HG03039 (cell line): ENCODE measurements around the gene PCGF1.

Experiments
- ATAC-seq: cut with Tn5 transposase; IDR thresholded peaks from one replicate; pipeline ENCODE4 v1.9.1; 2021; ENCODE audit warnings: mild to moderate bottlenecking, moderate library complexity; ENCODE audit not compliant: unreplicated experiment

The PCGF1 gene

DNA sequence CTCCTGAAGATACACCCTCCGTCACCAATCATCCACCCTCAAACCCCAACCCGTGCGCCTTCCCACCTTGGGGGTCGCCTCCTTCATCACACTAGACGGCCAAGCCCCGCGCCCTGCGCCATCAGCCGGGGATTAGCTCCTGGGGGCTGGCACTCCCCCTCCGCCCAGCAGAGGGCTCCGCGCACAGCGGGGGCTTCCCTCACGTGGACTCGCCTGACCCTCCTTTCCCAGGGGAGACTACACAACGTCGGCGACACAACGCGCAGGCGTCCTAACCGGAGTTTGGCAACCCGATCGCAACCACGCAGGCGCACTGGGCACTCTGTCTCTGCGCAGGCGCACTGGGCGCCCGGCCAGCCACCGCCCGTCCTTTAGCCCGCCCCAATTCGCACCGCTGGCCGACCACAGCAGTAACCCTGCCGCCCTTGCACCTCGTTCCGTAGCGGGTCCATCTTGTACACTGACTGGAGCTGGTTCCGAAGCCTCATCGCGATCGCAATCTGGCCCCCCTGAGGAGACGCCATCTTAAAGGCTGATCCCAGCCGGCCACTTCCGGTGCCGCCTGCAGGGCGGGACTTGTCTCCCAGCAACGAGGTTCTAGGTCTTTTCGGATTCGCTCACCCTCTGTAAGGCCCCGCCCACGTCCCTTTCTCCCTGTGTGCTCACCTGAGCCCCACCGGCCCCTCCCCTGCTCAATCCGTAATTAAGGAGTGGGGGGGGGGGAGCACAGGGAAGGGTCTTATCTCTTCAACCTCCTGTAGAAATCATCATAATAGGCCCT is at the start of gene PCGF1:
Gene PCGF1, minus strand, starts transcription at position 551 of the 781 bp plus-strand sequence. Its CDS starts 27 bp downstream, at position 524.
- ATAC-seq, result peak; percentile 86

DNA sequence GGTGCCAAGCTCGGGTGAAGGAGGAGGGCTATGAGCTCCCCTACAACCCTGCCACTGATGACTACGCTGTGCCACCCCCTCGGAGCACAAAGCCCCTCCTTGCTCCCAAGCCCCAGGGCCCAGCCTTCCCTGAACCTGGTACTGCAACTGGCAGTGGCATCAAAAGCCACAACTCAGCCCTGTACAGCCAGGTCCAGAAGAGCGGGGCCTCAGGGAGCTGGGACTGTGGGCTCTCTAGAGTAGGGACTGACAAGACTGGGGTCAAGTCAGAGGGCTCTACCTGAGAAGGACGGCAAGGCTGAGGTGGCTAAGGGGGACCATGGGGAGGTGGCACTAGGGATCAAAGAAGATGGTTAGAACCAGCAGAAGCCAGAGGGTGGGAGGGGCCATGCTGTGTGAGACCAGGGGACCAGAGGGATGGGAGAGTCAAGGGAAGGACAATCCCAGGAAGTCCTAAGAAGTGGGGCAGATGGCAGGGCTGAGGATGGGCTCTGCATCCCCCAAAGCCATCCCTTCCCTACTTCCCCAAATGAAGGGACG is 49.4 kb upstream of the PCGF1 start:
- no peak for ATAC-seq

DNA sequence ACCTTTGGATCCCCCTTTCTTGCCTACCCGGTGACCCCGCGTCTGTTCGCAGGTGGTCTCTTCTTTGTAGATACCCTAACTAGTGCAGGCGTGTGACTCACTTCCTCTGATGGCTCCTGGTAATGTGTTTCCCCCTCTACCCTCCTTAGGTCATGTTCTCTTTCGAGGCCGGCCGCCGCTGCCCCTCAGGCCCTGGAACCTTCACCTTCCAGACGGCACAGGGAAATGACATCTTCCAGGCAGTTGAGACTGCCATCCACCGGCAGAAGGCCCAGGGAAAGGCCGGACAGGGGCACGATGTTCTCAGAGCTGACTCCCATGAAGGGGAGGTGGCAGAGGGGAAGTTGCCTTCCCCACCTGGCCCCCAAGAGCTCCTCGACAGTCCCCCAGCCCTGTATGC is 48.7 kb upstream of the PCGF1 start:
- no peak for ATAC-seq

DNA sequence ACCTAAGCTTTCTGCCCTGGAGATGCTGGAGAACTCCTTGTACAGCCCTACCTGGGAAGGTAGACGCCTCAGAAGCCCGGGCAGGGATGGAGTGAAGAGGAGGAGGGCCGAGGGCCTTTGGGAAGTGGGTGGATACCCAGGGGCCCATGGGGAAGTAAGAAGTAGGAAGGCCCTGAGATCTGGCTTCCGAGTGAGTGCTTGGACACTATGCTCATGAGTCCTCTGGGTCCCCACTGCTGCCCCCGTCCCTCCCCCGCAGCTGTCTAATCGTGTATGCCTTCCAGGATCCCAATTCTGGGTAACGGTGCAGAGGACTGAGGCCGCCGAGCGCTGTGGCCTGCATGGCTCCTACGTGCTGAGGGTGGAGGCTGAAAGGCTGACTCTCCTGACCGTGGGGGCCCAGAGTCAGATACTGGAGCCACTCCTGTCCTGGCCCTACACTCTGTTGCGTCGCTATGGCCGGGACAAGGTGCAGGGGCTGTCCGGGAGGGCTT is 48.2 kb upstream of the PCGF1 start:
- ATAC-seq, result no peak

DNA sequence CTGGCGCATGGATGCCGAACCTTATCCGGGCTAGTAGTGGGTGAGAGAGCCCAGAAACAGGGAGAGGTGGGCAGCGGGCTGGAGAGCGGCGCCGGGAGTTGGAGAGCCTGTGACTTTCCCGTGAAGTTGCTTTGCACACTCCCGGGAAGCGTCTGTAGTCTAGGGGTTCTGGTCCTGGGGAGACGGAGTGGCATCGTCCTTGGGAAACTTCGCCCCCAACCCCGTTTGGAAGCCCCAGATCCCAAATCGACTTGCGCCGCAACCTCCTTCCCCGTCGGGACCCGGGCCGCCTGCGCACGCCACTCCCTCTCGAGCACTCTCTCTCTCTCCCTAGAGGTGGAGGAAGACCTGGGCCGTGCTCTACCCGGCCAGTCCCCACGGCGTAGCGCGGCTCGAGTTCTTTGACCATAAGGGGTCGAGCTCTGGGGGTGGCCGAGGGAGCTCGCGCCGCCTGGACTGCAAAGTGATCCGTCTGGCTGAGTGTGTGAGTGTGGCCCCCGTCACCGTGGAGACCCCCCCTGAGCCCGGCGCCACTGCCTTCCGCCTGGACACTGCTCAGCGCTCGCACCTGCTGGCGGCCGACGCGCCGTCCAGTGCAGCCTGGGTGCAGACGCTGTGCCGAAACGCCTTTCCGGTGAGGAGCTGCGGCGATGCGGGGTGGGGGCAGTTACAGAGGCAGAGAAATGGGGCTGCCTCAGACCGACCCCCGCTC is 47.5 kb upstream of the PCGF1 start:
- peak; percentile 32 for ATAC-seq

DNA sequence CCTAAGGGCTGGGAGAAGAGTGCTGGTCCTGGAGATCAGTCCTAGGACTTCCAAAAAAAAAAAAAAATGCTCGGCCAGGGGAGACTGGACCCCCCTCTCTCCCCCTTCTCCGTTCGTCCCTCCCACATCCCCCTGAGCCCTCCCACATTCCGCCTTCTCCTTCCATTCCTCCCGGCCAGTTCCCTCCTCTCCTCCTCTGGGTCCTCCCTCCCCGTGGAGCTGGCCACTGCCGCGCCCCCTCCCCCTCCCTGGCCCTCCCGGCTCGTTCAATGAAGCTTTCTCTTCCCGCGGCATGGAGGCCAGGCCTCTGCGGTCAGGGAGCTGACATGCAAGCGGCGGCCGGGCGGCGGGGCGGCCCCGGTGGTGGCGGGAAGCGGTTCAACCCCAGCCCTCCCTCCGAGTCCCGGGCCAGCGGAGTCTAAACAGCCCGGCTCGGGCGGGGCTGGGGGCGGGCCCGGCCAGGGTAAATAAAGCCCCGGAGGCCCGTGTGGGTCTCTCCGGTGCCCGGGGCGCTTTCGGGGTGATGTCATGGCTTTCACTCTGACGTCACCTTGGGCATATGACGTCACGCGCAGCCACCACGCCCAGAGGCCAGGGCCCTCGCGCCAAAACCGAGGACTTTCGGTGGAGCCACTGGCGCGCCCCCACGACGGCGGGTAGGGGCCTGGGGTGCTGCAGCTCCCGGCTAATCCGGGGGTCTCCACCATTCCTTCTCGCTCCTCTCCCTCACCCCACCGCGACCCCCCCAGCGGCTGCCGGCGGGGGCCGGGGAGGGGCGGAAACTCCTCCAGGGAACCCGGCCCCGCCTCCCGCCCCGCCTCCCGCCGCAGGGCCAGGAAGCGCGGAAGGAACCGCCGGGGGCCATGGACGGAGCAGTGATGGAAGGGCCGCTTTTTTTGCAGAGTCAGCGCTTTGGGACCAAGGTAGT is 46.7 kb upstream of the PCGF1 start, which contains the start of the genes DOK1 and LOXL3:
Gene DOK1, plus strand, starts transcription at position 829 of the 928 bp plus-strand sequence. Its CDS starts 35 bp downstream, at position 864.
Gene LOXL3, minus strand, starts transcription at position 51 of the 928 bp plus-strand sequence. CDS start 1,308 bp downstream, outside the sequence.
- ATAC-seq, result peak; percentile 39

DNA sequence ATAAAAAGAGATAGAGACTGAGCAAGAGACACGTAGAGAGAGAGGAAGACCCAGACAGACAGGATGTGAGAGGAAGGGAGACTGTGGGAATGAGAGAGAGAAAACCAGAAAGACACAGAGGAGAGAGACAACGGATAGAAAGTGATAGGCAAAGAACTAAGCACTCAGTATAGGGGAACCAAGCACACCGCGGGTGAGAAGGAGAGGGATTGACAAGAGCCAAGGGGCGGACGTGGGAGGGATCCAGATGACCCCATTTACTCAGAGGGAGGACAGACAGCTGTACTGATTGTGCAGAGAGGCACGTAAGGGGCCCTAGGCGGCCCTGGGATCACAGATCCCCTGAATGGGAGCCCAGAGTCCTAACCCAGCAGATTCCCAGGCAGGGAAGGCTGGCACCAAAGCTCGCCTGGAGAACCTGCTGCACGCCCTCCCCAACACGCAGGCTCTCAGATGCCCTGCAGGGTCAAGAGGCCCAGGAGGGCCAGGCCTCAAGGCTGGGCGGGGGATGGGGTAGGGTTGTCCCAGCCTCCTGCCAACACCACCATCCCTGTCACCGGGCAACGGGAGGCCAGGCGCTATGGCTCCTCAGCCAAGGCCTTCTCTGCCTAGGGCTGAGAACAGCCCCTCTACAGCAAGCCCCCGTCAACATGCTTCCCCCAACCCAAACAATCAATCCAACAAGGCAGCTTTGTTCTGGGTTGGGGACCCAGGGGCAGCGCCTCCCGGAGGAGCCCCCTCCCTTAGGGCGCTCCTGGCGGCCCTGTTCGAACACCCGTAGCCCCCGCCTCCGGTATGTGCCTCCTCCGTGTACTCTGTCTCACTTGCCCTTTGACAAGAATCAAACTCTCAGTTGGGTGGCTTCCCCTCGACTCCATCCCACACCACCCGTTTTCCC is 45.7 kb upstream of the PCGF1 start:
- ATAC-seq, result no peak

DNA sequence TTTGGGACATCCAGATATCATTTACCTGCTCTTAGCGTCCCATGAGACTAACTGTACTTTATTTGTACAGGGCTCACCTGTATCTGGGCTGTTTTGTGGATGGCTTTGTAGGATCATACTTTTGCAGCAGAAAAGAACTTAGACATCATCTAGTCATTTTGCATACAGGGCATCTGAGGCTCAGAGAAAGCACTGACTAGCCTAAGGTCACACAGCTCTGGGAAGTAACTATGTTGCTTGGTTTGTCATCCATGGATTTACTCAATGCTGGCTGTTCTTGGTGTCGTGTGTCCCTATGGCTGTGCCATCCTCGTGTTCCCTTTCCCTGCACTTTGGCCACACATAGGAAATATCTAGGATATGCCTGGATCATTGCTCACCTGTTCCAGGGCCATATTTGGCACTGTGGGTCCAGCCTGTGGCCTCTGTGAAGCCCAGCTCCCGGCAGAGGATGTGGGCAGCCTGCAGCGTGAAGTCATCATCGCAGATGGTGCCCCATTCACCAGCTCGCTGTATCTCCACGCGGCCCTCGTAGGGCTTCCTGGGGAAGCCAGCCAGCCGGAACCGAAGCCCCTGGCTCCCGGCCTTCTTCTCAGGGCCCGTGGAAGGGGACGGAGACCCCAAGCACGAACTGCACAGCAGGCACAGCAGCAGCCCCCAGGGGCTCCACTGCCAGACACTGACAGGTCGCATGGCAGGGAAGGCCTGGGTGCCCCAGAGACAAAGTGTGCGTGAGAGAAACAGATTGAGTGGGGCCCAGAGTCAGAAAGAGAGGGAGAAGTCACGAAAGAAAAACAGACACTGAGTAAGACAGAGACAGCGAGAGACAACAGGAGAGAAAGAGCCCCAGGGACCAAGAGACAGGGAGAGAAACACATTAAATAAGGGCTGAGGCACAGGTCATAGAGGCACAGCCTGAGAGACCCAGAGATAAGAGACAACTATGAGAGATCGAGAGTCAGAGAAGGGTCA is 44.7 kb upstream of the PCGF1 start:
- no peak for ATAC-seq

DNA sequence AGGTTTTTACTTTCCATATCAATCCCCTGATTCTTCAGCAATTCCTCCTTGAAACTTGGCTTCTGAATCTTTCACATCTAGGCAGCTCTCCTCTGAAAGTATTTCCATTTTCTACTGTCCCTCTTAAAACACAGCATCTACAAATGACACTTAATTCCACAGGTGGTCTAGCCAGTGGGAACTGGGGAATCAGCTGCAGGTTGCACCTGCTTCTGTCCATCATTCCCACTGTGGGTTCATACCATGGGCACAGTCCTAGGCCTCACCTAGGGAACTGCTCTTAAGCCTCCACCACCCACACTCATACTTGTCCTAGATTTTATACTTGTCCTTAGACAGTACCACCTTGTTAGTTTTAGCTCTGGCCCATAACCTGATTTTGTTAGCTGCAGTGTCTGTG is 44.0 kb upstream of the PCGF1 start:
- ATAC-seq, result no peak

DNA sequence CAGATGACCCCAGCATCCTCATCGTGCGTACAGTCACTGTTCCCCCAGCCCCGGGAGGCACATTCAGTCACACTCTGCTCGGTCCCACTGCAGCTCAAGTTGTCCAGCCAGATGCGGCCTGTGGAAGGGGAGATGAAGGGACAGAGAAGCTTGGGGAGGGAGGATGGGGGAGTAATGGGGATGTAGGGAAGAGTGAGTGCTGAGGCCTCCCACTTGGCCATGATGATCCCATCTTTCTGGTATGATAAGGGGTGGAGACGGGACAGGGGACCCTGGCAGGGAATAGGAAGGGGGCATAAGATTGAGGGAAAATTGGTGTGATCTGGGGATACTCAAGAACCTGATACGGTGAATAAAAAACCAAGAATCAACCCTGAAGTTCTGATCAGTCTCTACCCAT is 42.7 kb upstream of the PCGF1 start:
- ATAC-seq, result no peak

DNA sequence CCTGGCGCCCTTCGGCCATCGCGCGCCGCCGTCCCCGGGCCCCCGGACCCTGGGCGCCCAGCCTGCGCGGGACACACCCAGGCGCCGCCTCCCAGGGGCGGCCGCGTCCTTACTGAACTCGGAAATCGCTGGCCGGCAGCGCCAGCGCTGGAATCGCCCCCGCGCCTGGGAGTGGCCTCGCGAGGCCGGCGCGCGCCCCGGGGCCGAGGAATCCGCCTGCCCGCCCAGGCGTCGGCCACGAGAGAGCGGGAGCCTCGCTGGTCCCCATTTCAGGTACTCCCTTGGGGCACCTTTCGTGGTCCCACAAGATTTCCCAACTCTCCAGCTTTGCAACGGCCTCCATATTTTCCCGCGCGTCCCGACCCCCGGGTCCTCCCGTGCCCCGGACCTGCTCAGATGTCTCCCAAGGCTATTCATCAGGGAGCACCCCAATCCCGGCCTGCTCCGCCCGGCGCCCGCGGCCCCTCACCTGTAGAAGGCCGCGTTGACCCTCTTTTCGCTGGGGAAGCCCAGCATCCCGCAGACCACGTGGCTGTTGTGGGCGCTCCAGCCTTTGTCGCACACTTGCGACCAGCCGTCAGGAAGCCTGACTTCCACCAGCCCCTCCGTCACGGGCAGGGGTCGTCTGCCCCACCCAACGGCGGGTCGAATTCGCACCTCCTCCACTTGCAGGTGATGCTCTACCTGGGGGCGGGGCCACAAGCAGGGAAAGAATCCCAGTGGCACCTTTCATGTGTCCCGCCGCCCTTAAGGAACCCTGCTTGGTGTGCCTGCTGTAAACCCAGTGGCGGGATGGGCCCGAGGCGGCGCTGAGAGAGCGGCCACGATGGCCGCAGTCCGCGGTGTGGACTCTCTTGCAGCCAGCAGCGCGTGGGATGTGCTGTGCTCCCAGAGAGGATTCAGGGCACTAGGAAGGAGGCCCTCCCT is 41.7 kb upstream of the PCGF1 start:
- ATAC-seq, result no peak

DNA sequence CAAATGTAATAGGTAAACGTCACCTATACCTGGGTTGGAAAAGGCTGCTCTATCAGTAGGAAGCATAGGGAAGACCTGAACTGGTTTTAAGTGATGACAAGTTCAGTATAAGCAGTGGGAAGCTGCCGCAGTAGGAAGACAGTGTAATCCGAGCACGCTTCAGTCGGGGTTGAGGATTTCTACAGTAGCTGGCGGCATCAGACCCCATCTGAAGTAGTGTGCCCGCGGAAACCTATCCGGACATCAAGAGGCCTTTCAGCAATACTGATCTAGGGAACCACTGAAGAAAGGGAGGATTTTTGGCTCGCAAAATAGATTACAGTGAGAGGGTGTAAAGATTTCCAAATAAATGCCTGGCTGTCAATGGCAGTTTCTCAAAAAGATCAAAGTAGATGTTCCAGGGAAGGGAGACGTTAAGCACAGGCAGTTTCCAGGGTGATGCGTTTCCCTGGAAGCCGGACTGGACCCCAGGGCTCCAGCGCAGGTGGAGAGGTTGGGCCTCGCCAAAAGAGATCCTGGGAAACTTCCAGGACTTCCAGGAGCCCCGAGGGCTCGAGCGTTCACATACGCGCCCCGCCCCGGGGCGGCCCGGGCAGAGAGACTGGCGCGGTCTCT is 40.9 kb upstream of the PCGF1 start:
- no peak for ATAC-seq

DNA sequence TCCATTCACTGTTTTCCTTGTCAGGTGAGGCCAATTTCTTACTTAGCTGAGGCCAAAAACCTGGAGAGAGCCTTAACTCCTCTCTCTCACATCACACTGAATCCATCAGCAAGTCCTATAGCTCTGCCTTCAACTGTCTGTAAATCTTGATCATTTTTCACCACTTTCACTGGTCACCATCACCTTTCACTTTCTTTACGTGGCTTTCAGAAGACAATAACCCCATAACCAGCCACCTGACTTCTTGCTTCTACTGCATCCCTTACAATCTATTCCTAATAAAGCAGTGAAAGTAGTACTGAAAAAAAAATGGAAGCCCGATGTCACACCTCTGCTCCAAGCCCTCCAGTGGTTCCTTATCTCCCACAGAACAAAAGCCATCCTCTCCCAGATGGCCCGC is 38.5 kb upstream of the PCGF1 start:
- ATAC-seq, result no peak

DNA sequence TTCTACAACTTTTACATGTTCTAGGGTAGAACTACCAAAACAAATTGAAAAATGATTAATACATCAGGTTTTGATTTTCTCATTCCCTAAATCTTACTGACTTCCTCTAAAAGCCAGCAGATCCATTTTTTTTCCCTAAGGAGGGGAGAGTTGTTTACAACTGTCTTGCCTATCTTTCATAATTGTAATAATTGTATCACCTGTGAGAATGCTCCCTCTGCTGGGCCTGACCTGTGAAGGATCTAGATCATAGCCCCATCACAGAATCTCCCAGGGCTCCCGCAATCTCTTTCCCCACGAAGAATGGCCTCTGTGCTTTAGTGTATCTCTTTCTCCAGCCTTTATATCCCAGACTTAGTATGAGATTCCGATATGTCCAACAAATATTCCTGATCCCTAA is 37.1 kb upstream of the PCGF1 start:
- ATAC-seq, result no peak

DNA sequence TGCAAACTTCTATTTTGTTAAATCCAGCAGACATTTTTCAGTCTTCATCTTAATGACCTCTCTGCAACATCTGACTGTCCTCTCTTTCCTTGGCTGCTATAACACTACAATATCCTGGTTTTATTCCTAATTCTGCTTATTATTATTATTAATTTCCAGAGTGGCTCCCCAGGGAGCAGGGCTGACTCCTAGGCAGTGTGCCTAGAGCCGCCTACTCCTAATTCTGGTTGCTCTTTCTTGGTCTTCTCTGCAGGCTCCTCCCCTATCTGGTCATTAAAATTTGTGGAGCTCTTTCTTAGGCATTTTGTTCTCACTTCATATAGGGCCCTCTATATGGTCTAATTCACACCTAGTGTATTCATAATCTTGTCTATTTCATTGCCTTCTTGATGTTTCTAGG is 35.5 kb upstream of the PCGF1 start:
- ATAC-seq, result no peak

DNA sequence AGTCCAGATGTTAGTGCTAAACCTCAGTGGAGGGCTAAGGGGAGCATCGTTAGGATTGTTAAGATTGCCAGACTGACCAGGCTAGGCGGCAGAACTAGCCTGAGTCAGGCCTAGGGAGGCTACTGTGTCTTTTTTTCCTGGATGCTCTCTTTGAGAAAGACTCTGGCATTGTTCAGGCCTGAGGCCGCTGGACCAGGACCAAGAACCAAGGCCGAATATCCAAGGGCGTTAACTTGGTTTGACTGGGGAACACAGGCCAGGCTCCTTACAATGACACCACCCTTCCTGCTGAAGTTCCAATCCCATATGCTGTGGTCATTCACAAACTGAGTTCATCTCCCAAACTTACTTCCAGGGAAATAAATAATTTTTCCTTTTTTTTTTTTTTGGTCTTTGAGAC is 32.8 kb upstream of the PCGF1 start:
- no peak for ATAC-seq

DNA sequence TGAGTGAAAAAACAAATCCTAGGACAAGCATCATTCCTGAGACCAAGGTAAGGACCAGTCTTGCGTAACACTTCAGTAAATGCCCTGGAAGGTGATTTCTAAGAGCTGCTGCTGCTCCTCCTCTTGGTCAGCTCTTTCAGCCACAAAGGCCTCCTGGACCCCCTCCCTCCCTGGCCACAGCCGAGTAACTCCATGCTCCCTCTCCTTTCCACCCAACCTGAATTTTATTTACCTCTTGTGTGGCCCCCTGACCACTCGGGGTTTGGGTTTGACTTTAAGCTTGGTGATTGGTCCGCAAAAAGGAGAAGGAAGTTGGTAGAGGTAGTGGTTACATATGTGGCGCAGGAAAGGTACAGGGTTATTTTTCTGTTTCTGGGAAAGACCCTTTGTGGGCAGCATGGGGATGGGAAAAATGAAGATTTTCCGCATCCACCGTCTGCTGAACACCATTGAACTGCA is 31.4 kb upstream of the PCGF1 start:
- no peak for ATAC-seq
